Stromal cell of bone marrow (primary cell): ENCODE measurements around the gene EML6.
"Not testable (repeated sequence)": the region's sequence is repeated elsewhere in the genome, so short reads cannot be mapped to it uniquely, and the experiment has no call there.

Experiments used
- DNase-seq: peaks from one replicate; pipeline ENCODE4 v3.0.0-alpha.2; 2012; ENCODE audit warnings: low read depth

The EML6 gene

GRCh38 chr2:54803783-54804751, 80.6 kb downstream of the EML6 start:
- DNase-seq: no peak

DNA sequence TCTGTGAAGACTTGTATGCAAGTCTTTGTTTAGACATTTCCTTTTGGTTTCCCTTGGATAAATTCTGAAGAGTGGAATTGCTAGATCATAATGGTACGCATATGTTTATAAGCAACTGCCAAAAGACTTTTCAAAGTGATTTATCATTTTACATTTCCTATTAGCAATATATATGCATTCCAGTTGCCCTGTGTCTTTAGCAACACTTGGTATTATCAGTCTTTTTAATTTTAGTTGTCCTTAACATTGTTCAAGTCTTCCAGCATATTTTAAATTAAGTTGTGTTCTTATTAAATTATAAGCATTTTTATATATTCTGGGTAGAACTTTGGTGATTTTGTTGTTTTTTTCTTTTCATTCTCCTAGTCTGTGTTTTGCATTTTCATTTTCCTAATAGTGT, 81.8 kb downstream of the EML6 start:
- DNase-seq: no peak

- DNase-seq: no peak
Measured at GRCh38 chr2:54806975-54807374, 83.5 kb downstream of the EML6 start.

- DNase-seq: no peak
Measured at GRCh38 chr2:54808661-54809060, 85.2 kb downstream of the EML6 start.

DNA sequence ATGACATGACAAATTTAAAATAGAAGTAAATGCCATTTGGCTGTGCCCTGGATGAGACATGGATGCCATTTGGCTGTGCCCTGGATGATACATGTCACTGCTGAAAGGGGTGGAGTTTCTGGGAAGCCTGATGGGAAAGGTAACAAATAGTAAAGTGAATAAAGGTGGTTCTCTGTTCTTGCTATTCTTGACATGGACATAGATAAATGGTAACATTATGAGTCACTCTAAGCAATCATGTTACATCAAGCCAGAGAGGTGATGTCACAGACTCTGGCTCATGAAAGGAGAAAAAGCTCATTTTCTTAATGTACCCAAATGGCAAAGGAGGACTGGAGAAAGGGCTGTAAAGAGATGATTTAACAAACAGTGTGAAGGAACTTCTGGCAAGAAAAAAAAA, 86.4 kb downstream of the EML6 start:
- DNase-seq: peak; percentile 36

GRCh38 chr2:54810246-54810645, 86.8 kb downstream of the EML6 start:
- no peak for DNase-seq

DNA sequence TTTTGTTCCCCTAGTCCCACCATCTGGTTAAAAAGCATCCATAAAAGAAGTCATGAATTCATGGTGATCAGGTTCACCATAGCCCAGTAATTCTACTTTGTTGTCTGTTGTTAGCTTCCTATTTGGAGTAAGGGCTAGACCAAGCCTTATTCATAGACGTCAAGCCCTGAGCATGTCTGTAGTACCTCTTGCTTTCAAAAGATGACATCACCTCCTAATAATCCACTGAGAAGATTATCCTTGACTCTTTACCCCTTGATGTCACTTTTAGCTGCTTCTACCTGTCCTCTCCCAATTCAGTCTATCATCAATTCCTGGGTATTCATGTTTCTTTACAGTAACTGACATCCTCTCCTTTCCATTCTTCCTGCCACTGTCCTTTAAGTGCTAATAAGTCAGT, 90.1 kb downstream of the EML6 start:
- DNase-seq: no peak

DNA sequence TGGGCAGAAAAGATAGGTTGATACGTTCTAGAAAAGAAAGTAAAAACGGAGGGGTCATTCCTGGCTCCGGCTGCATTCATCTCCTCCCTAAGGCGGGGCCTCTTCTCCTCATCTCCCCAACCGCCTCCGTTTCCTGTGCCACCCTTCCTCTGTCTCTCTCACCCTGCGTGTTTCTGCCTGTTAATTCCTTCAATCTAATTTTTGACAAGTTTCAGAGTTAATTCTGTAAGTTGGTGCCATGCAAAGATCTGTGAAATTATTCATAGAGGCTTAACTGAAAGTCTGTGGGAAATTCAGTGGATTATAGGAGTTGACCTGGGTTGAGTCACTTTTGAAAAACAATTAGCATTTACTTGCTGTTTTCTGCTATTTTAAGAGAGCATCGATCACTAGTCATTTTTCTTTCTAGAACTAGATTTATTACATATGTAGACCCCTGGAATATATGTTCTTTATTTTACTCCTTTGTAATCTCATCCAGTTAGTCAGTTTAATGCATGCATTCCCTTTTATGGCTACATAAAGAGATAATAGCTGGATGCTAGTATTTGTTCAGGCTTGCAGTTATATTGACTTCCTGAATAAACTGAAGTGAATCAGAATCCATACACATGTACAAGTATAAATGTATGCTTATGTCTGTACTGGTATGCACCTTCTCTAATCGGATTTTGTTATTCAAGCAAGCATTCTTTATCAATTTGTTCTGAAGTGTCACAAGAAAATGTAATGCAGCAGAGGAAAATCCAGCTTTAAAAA, 91.1 kb downstream of the EML6 start:
- DNase-seq: no peak

GRCh38 chr2:54815148-54815539, 91.7 kb downstream of the EML6 start:
- no peak for DNase-seq

GRCh38 chr2:54818226-54818625, 94.8 kb downstream of the EML6 start:
- no peak for DNase-seq

- no peak for DNase-seq
Measured at GRCh38 chr2:54820558-54820957, 97.1 kb downstream of the EML6 start.

DNA sequence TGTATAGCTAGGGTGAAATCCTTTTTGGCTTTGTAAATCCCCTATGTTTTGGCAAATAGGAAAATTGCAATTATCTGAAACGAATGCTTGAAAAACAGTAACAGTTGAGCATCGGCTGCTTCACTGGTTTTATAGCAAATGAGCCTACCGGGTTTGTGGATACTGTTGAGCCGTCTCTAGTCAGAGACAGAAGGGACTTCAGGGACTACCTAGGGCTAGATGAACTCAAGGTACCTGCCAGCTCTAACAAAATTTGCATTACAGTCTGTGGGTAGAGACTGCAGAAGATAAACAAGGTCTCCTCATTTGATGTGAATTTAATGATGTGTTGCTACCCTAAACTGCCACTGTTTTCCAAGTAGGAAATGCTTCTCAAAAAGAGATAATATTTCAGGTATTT, 101.1 kb downstream of the EML6 start:
- DNase-seq: no peak

DNA sequence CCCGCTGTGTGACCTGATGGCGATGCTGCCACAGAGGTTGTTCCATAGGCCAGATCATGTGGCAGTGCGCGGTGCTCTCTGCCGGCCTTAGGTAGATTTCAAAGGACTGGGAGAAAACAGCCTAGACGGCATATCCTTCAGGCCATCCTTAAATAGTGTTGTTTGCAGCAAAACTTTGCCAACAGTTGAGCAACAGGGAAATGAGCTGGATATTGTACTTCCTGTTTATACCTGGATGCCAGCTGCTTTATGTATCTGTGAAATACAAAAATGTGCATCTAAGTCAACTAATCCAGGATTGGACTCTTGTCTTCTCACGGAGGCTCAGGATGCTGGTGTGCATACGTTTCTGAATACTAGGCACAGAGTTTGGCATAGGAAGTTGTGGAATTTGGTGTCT, 107.1 kb downstream of the EML6 start:
- DNase-seq: no peak

DNA sequence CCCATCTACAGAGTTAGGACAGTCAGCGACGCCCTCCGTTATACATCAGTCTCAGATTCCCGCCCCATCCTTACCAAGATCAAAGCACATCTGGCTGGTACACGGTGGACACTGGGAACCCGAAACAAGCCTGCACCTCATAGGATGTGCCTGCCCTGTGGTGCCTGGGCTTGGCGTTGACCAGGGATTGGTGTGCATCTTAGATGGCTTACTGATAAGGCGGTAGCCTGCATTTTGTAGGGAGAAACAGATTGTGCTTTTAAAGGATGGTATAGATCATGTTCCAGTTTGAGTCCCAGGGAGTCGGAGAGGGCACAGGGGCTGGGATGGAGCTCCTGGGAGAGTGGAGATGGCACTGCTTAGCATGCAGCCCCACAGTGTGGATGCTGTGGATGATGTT, 108.0 kb downstream of the EML6 start:
- DNase-seq: no peak

DNA sequence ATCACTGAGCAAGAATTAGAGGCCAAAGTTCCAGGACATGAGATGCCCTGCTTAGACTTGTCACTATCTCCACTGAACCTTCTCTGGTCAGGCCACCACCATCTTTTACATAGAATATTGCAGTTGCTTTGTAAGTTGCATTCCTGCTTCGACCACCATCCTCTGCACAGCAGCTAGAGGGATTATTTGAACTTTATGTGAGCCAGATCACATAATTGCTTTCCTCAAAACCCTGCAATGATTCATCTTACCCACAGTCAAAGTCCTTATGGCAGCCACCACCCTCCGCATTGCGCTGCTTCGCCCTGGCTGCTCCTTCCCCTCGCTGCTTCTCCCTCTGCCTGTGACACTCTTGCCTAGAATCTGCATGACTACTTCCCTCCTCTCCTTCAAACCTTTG, 111.3 kb downstream of the EML6 start:
- DNase-seq: peak; percentile 14

- DNase-seq: no peak
Measured at GRCh38 chr2:54836477-54836876, 113.0 kb downstream of the EML6 start.

DNA sequence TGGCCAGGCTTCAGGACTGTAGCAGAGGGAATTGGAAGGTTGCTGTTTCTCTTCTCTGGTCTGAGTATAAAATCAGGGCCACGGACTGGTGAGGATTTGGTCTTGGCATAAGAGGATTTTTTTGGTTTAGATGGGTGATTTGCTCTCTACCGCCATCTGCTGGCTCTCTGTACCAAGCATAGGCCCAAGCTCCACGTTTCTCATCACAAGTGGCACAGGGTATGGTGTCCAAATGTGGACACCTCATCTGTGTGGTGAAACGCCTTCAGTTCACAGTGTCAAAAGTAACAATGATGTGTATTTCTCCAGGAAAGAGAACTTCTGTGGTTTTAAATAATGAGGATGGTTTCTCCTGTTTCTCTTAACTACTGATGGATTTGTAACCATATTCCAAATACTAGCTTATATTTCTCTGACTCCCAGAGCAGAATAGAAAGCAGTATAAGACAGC, 115.1 kb downstream of the EML6 start:
- peak; percentile 63 for DNase-seq

GRCh38 chr2:54839461-54840255, 116.2 kb downstream of the EML6 start:
- DNase-seq: no peak

DNA sequence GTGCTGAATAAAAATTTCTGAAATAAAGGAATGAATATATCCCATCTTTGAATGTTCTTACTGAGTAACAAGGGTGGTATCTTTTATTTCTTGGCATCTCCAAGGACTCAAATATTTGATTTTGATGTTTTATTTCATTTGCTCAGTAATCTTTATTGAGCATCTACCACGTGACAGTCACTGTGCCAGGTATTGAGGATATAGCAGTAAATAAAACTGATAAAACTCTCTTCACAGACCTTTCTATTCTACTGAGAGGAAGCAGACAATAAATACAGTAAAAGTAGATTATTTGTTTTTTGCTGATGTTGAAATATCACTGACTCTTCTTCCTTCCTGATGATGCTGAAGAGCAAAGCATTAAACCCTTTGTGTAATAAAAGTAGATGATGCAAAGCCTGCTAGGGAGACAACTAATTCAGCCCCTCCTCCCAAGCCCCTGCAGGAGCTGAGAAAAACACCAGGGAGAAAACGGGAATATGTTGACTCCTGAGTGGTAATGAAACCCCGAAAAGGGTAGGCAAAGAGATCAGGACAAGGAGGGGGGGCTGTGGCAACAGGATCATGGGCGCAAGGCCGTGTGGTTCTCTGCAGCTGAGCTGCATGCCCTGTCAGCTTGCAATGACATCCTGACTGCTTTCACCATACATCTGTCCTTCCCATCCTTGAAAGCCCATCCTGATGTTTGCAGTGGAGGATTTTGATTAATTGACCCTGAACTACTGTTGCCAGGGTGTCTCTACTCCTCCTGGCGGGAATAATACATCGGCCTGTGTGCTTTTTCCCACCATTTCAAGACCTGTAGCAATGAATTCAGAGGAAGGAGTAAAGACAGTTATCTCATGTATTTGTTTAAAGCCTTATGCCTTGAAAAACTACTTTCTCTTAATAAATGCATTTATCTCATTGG, 117.4 kb downstream of the EML6 start:
- no peak for DNase-seq

GRCh38 chr2:54841500-54841899, 118.0 kb downstream of the EML6 start:
- not testable (repeated sequence) for DNase-seq

DNA sequence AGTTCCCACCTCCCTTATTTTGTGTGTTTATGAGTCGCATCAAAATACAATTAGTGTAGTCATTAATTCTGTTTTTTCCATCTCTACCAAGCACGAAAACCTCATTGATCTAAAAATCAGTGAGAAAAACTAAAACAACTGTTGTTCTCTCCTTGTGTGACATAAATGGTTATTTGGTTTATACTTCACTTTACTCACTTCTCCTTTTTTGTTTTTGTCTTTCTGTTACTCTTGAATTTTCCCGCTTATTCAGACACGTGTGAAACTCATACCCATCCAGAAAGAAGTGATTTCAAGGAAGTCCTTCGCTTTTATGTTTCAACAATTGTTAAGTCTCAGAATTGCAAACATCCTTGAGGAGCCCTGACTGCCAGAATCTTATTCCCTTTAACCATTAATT, 121.6 kb downstream of the EML6 start:
- no peak for DNase-seq
